Neuronal stem cell (in vitro differentiated cells): ENCODE results near the gene INVS.

ENCODE experiments used
- DNase-seq: peaks from one replicate; pipeline ENCODE4 v3.0.0-alpha.2; 2013; ENCODE audit warnings: low spot score
- H2AFZ ChIP-seq: one replicate; pipeline ENCODE4 v1.6.1; 2013; ENCODE audit warnings: mild to moderate bottlenecking, low read length, inconsistent platforms
- H2AK5ac ChIP-seq: 2 replicates; pipeline ENCODE4 v1.6.1; 2013; ENCODE audit warnings: low read depth, mild to moderate bottlenecking, inconsistent platforms, low read length, moderate library complexity, mixed read lengths
- H2BK120ac ChIP-seq: 2 replicates; pipeline ENCODE4 v1.6.1; 2013; ENCODE audit warnings: low read depth, mild to moderate bottlenecking, inconsistent platforms, low read length, moderate library complexity, mixed read lengths
- H2BK12ac ChIP-seq: one replicate; pipeline ENCODE4 v1.6.1; 2013; ENCODE audit warnings: low read length, inconsistent platforms
- H2BK15ac ChIP-seq: 2 replicates; pipeline ENCODE4 v1.6.1; 2013; ENCODE audit warnings: mild to moderate bottlenecking, low read length, inconsistent platforms, mixed read lengths
- H2BK5ac ChIP-seq: one replicate; pipeline ENCODE4 v1.6.1; 2013; ENCODE audit warnings: inconsistent platforms, mild to moderate bottlenecking, low read length, moderate library complexity
- H3K14ac ChIP-seq: one replicate; pipeline ENCODE4 v1.6.1; 2013; ENCODE audit warnings: low read length, inconsistent platforms
- H3K18ac ChIP-seq: 2 replicates; pipeline ENCODE4 v1.6.1; 2013; ENCODE audit warnings: low read length, inconsistent platforms
- H3K23ac ChIP-seq: 2 replicates; pipeline ENCODE4 v1.6.1; 2013; ENCODE audit warnings: low read depth, mild to moderate bottlenecking, mixed read lengths, low read length, inconsistent platforms; ENCODE audit not compliant: poor library complexity
- H3K27ac ChIP-seq: replicated peaks from 3 replicates; pipeline ENCODE4 v1.5.1; 2013; ENCODE audit warnings: low read length, inconsistent platforms
- H3K27me3 ChIP-seq, 3 experiments: 2 replicates each; pipeline ENCODE4 v1.6.1; 2013; ENCODE audit warnings: low read length in 3 of 3, mild to moderate bottlenecking in 2 of 3, inconsistent platforms in 1 of 3, low read depth in 1 of 3, mixed read lengths in 1 of 3, moderate library complexity in 1 of 3; ENCODE audit not compliant: control insufficient read depth in 3 of 3, insufficient read depth in 3 of 3
- H3K36me3 ChIP-seq, 2 donors: replicated peaks in 1 of 2; 2 replicates each; pipeline ENCODE4 v1.6.1; 2013; ENCODE audit warnings: low read length in 2 of 2; ENCODE audit not compliant: control insufficient read depth in 2 of 2, insufficient read depth in 2 of 2
- H3K4ac ChIP-seq: 2 replicates; pipeline ENCODE4 v1.6.1; 2013; ENCODE audit warnings: inconsistent platforms, mild to moderate bottlenecking, low read length, moderate library complexity
- H3K4me1 ChIP-seq, 2 donors: 1 replicate in 1 of 2; 2 replicates in 1 of 2; pipeline ENCODE4 v1.6.1; 2013; ENCODE audit warnings: low read length in 2 of 2, low read depth in 1 of 2; ENCODE audit not compliant: control insufficient read depth in 2 of 2, insufficient read depth in 1 of 2
- H3K4me2 ChIP-seq: one replicate; pipeline ENCODE4 v1.6.1; 2013; ENCODE audit warnings: mild to moderate bottlenecking, low read length, inconsistent platforms; ENCODE audit not compliant: insufficient read depth, poor library complexity, severe bottlenecking
- H3K4me3 ChIP-seq, 2 donors: 2 replicates each; pipeline ENCODE4 v1.5.1; 2013; ENCODE audit warnings: low read length in 2 of 2, mild to moderate bottlenecking in 2 of 2, inconsistent platforms in 1 of 2, moderate library complexity in 1 of 2
- H3K79me1 ChIP-seq: one replicate; pipeline ENCODE4 v1.6.1; 2013; ENCODE audit warnings: low read depth, mild to moderate bottlenecking, inconsistent platforms, low read length, moderate library complexity
- H3K9ac ChIP-seq: one replicate; pipeline ENCODE4 v1.6.1; 2013; ENCODE audit warnings: mild to moderate bottlenecking, low read depth, low read length, inconsistent platforms; ENCODE audit not compliant: poor library complexity
- H3K9me3 ChIP-seq, 2 donors: replicated peaks in 1 of 2; 2 replicates each; pipeline versions ENCODE3 to v1.6.1; 2013; ENCODE audit warnings: low read length in 2 of 2, mild to moderate bottlenecking in 2 of 2, inconsistent platforms in 1 of 2, low read depth in 1 of 2, mixed read lengths in 1 of 2, moderate library complexity in 1 of 2; ENCODE audit not compliant: control insufficient read depth in 2 of 2, insufficient read depth in 1 of 2
- H4K8ac ChIP-seq: one replicate; pipeline ENCODE4 v1.6.1; 2013; ENCODE audit warnings: low read depth, mild to moderate bottlenecking, inconsistent platforms, low read length, moderate library complexity
- H4K91ac ChIP-seq: one replicate; pipeline ENCODE4 v1.6.1; 2013; ENCODE audit warnings: low read length, low read depth, mild to moderate bottlenecking, inconsistent platforms; ENCODE audit not compliant: poor library complexity
- WGBS, 2 donors: extraction: QIAGEN DNeasy Blood & Tissue Kit; methylation state at CpG; one replicate each; pipeline ENCODE4 v1.1.7; 2013; ENCODE audit warnings: missing lambda C conversion rate in 2 of 2, mixed read lengths in 1 of 2; ENCODE audit not compliant: insufficient read length in 2 of 2, insufficient replicate concordance in 1 of 2; ENCODE audit errors: extremely low coverage in 2 of 2; 5-methylcytosine and 5-hydroxymethylcytosine counted together

INVS gene

GRCh38 chr9:100308965-100309564, 210.0 kb downstream of the INVS start:
- Histone ChIP-seq H3K27ac (no peak overlapping the region), H3K4me1 (no peaks in the 10 kb centered on the region), H2BK15ac (no peak overlapping the region), H3K9ac (no peak overlapping the region), H3K4me3 (no peak overlapping the region), H4K91ac (no peak overlapping the region), H4K8ac (no peak overlapping the region), H3K4ac (no peak overlapping the region), H2BK120ac (no peak overlapping the region), H3K79me1 (no peaks in the 10 kb centered on the region), H2AK5ac (no peak overlapping the region), H3K23ac (no peak overlapping the region), H2BK12ac (no peak overlapping the region), H3K9me3 (peaks cover 2 to 49% of the 10 kb centered on the region in 2 donors), H3K36me3 (peaks cover 15 to 97% of the 10 kb centered on the region in 2 donors), H3K18ac (no peak overlapping the region), H3K14ac (no peak overlapping the region), H2BK5ac (no peak overlapping the region), H2AFZ (no peak overlapping the region), H3K4me2 (no peak overlapping the region), H3K27me3 (no peaks in the 10 kb centered on the region)
- WGBS, 2 donors, result no CpG with 5 or more reads among the region's 1 CpG
- no peak for DNase-seq

GRCh38 chr9:100309992-100310391, 210.9 kb downstream of the INVS start:
- no peak overlapping the region for H3K4ac ChIP-seq
- H2AK5ac ChIP-seq, result no peak overlapping the region
- H3K9ac ChIP-seq, result no peak overlapping the region
- H3K4me1 ChIP-seq, result no peaks in the 10 kb centered on the region
- H3K23ac ChIP-seq, result no peak overlapping the region
- no peak overlapping the region for H3K4me2 ChIP-seq
- no peak overlapping the region for H3K4me3 ChIP-seq
- peaks cover 15 to 97% of the 10 kb centered on the region in 2 donors for H3K36me3 ChIP-seq
- no peak overlapping the region for H2BK12ac ChIP-seq
- H3K79me1 ChIP-seq, result no peaks in the 10 kb centered on the region
- peaks cover 2 to 58% of the 10 kb centered on the region in 2 donors for H3K9me3 ChIP-seq
- no peak overlapping the region for H3K27ac ChIP-seq
- no peak overlapping the region for H2BK15ac ChIP-seq
- H3K14ac ChIP-seq, result no peak overlapping the region
- no peak overlapping the region for H2BK5ac ChIP-seq
- WGBS, 2 donors, result no CpG with 5 or more reads among the region's 2 CpGs
- no peak overlapping the region for H3K18ac ChIP-seq
- no peaks in the 10 kb centered on the region for H3K27me3 ChIP-seq
- no peak overlapping the region for H4K91ac ChIP-seq
- DNase-seq, result no peak
- no peak overlapping the region for H4K8ac ChIP-seq
- no peak overlapping the region for H2BK120ac ChIP-seq
- H2AFZ ChIP-seq, result no peak overlapping the region

- Histone ChIP-seq H3K23ac (no peak overlapping the region), H3K9me3 (peaks cover 1 to 64% of the 10 kb centered on the region in 2 donors), H2BK5ac (no peak overlapping the region), H3K4me3 (no peak overlapping the region), H3K36me3 (peaks cover 12 to 96% of the 10 kb centered on the region in 2 donors), H3K79me1 (no peaks in the 10 kb centered on the region), H2AFZ (no peak overlapping the region), H4K8ac (no peak overlapping the region), H3K18ac (no peak overlapping the region), H3K4me2 (no peak overlapping the region), H3K4me1 (no peaks in the 10 kb centered on the region), H3K9ac (no peak overlapping the region), H3K4ac (no peak overlapping the region), H2BK12ac (no peak overlapping the region), H4K91ac (no peak overlapping the region), H3K27ac (no peak overlapping the region), H3K27me3 (no peaks in the 10 kb centered on the region), H3K14ac (no peak overlapping the region), H2BK120ac (no peak overlapping the region), H2AK5ac (no peak overlapping the region), H2BK15ac (no peak overlapping the region)
- DNase-seq, result no peak
- no CpG with 5 or more reads among the region's 4 CpGs for WGBS, 2 donors
Observed at GRCh38 chr9:100315561-100315960, 216.5 kb downstream of the INVS start.

GRCh38 chr9:100317706-100318105, 218.7 kb downstream of the INVS start:
- H3K36me3 ChIP-seq, result peaks cover 11 to 93% of the 10 kb centered on the region in 2 donors
- whole genome bisulfite sequencing, 2 donors, result no CpG with 5 or more reads among the region's 1 CpG
- no peak overlapping the region for H3K27ac ChIP-seq

More at GRCh38 chr9:100317706-100318105, 218.7 kb downstream of the INVS start:
- H3K79me1 ChIP-seq, result no peaks in the 10 kb centered on the region
- H3K9ac ChIP-seq, result no peak overlapping the region
- no peak overlapping the region for H2BK12ac ChIP-seq
- no peak for DNase-seq
- H3K4me2 ChIP-seq, result no peak overlapping the region
- no peaks in the 10 kb centered on the region for H3K27me3 ChIP-seq
- H2BK15ac ChIP-seq, result no peak overlapping the region
- H3K4me3 ChIP-seq, result no peak overlapping the region
- H3K23ac ChIP-seq, result no peak overlapping the region
- no peak overlapping the region for H4K8ac ChIP-seq
- H3K18ac ChIP-seq, result no peak overlapping the region
- no peaks in the 10 kb centered on the region for H3K4me1 ChIP-seq
- no peak overlapping the region for H2BK5ac ChIP-seq
- peaks cover 1 to 43% of the 10 kb centered on the region in 2 donors for H3K9me3 ChIP-seq
- H3K4ac ChIP-seq, result no peak overlapping the region
- H2BK120ac ChIP-seq, result no peak overlapping the region
- no peak overlapping the region for H4K91ac ChIP-seq
- no peak overlapping the region for H3K14ac ChIP-seq
- no peak overlapping the region for H2AK5ac ChIP-seq
- no peak overlapping the region for H2AFZ ChIP-seq
